SW480 (cell line): ENCODE data around the gene RNF32.

Experiments
- DNase-seq: peaks from one replicate; pipeline ENCODE4 v3.0.0-alpha.2; 2016; ENCODE audit warnings: low spot score

Gene RNF32

DNA sequence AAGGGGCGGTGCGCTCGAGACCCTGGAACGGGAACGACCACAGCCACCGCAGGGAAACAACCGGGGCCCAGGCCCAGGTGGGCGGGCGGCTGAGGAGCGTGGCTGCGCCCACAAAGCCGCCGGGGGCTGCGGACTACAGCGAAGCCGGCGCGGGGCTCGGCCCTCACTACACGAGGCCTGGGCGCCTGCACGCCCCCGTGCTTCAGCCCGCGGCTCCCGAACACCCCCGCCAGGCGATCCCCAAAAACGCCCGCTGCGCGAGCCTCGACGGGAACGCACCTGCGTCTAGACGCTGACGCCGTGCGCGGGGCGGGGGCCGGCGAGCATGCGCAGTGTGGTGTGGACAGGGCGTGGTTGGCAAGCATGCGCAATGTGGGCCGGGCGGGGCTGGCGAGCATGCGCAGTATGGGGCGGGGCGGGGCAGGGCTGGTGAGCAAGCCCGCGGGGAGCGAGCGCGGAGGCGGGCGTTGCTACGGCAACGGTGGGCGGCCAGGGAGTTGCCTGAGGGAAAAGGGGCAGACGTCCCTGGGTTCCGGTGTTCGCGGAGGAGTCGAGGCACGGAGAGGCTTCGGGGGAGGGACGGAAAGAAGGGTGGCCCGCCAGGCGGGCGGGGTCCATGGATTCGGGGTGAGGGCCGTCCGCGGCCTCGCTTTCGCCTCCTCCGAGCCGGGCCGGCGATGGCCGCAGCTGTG lies at the start of gene RNF32:
Gene RNF32, plus strand, starts transcription at position 518 of the 692 bp plus-strand sequence. CDS start 3,104 bp downstream, outside the sequence.
- peak; percentile 86 for DNase-seq

GRCh38 chr7:156592155-156592884 lies 48.3 kb upstream of the RNF32 start:
- no peak for DNase-seq

GRCh38 chr7:156594283-156595080 lies 46.1 kb upstream of the RNF32 start:
- DNase-seq = no peak

DNA sequence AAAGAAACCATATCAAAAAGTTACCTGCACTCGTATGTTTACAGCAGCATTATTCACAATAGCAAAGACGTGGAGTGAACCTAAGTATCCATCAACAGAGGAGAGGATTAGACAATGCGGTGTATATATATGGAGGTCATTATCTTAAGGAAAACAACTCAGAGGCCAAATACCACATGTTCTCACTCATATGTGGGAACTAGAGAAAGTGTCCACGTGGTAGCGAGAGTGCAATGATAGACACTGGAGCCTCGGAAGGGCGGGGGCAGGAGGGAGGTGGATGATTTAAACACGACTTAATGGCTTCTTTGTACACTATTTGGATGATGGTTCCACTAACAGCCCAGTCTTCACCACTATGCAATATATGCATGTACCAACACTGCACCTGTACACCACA lies 40.1 kb upstream of the RNF32 start:
- DNase-seq = no peak

- DNase-seq = no peak
Observed at GRCh38 chr7:156602283-156602682, 38.3 kb upstream of the RNF32 start.

DNA sequence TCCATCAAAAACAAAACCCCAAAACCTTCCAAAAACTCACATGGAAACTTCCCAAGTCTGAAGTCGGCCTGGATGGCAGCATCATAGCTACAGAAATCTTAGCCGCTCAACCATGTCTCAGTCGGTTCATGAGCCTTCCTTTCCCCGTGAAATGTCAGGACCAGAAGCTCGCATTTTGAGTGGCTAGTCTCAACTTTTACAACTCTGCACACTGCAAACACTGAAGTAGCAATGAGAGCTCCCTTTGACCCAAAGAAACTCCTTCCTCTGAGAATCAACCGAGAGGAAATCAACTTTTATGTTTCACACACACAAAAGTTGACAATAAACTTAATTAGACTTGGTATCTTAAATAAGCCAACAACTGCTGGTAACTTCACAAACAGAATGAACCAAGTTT lies 37.6 kb upstream of the RNF32 start:
- no peak for DNase-seq

DNA sequence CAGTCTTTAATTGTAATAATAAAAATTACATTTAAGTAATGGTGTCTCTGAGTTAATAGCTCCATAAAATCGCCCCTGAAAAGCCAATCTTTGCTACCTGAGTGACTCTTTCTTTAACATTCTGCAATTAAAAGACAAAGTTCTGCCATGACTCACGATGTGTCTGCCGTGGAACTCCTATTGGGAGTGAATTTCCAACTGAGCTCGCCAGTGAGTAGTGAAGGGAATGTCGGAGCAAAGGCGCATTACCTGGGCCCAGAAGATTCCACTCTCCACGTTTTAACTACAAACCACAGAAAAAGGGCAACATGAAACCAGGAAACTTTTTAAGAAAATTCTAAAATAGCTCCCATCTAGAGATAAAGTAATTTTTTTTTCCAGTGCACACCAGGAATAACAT lies 36.9 kb upstream of the RNF32 start:
- no peak for DNase-seq

GRCh38 chr7:156604311-156604710 lies 36.3 kb upstream of the RNF32 start:
- no peak for DNase-seq

- no peak for DNase-seq
Observed at GRCh38 chr7:156604836-156605695, 35.5 kb upstream of the RNF32 start.

DNA sequence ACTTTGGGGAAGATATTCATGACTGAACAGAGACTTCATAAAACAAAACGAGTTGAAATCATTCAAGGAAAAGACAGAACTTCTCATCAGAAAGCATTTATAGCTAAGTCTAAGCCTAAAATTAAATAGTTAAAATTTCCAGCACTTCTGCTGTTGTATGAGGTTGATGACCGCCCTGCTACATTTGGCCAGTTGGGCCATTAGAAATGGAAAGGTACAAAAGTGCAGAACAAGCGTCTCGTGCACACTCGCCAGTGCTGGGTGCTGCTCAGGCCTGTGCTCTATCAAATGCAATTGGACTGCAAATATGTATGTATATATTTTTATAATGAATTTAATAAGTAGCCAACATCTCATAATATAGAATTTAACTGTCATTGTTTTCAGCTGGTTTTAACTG lies 34.4 kb upstream of the RNF32 start:
- DNase-seq = no peak

- DNase-seq = no peak
Observed at GRCh38 chr7:156606691-156607331, 33.8 kb upstream of the RNF32 start.

DNA sequence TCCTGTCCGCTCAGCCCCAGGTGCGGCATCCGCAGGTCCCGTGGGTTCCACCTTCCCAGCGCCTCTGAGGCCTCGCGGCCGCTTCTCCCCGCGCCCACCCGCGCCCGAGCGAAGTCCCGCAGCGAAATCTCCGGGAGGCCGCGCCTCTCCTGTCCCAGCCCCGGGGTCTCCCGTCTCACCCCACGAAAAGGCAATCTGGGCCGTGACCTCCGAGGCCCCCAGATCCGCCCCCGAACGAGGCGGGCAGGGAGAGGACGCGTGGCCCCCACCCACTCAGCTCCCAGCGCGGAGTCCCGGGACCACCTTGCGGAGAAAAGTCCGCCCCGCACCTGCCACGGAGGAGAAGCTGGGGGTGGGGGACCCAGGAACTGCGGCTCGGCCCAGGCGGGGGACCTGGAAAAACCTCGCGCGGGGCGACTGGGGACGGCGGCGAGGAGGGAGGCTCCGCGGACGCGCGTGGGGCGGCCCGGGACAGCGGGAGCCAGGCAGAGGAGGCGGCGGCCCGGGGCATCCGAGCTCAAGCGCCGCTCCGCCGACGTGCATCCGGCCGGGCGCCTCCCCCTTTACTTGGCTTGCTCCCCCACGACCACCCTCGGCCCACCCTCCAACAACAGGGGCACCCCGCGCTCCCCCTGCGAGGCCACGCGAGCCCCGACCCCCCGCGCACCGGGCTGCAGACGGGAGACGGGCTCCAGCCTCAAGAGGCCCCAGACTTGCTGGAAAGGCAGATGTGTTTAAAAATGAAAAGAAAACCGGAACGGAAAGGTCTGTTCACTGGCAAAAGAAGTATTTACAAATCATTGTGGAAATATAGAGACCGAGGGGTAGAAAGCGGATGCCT lies 33.0 kb upstream of the RNF32 start:
- no peak for DNase-seq

- DNase-seq = no peak
Observed at GRCh38 chr7:156608173-156608478, 32.4 kb upstream of the RNF32 start.

DNA sequence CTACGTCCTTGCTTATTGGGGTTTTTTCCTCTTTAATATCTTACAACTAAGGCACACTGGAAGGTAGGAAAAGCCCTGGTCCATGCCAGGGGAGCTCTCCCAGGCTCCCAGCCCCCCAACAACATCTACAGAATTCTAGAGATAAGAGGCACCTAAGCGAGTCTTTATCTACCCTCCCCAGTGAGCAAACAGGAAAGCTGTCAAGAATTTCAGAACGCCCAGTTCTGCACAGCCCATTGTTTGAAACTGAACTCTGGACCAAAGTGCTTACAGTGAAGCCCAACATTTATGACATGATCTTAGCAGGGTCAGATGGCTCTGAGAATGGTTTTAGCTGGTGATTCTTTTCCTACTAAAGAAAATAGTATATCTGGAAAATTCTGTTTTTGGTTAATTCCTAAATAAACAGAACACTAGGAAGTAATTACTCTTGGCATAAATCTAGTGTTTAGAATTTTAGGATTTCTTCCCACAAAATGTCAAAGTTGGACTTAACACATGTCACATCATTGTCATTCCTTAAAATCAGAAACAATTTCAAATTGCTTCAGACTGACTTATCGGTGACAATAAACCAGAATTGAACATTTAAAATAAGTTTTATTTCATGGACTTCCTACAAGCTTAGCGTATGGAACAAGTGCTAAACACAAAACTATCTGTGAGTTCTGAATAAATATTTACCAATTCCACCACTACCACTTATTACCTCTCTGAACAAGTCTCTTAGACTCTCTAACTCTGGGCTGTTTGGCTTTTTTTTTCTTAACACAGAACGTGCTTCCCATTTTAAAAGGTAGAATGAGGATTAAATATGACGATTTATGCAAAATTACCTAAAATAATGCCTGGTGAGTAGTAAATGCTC lies 31.3 kb upstream of the RNF32 start:
- no peak for DNase-seq

DNA sequence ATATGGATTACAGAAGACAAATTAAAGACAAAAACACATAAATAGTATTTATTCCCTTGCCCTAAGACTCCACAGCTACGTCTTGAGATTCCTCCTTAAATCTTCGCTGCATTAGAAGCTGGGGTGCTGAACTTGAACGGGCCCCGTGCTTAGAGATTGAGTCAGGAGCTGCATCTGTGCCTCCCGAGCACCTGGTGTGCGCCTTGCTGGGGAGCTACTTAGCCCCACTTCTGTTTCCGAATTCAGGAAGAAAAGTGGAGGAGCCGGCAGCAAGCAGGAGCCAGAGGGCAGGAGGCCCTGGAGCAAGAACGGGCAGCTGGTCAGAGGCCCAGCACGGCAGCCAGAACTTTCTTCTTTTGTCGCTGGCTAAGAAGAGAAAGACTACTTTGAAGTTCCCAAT lies 30.4 kb upstream of the RNF32 start:
- no peak for DNase-seq

DNA sequence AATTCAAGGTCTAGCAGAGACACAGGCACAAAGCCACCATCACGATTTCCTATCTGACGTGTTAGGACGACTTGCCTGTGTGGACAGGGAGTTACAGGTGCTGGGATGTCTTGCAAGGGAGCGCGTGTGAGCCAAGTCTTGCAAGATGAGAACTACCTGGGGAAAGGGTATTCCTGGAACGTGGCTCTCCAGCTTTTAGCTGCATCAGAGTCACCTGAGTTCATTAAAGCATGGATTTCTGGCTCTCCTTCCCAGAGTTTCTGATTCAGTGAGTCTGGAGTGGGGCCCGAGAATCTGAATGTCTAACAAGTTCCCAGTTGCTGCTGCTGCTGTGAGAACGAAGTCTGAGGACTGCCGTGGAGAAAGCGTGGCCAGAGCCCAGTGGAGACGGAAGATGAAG lies 30.0 kb upstream of the RNF32 start:
- no peak for DNase-seq

DNA sequence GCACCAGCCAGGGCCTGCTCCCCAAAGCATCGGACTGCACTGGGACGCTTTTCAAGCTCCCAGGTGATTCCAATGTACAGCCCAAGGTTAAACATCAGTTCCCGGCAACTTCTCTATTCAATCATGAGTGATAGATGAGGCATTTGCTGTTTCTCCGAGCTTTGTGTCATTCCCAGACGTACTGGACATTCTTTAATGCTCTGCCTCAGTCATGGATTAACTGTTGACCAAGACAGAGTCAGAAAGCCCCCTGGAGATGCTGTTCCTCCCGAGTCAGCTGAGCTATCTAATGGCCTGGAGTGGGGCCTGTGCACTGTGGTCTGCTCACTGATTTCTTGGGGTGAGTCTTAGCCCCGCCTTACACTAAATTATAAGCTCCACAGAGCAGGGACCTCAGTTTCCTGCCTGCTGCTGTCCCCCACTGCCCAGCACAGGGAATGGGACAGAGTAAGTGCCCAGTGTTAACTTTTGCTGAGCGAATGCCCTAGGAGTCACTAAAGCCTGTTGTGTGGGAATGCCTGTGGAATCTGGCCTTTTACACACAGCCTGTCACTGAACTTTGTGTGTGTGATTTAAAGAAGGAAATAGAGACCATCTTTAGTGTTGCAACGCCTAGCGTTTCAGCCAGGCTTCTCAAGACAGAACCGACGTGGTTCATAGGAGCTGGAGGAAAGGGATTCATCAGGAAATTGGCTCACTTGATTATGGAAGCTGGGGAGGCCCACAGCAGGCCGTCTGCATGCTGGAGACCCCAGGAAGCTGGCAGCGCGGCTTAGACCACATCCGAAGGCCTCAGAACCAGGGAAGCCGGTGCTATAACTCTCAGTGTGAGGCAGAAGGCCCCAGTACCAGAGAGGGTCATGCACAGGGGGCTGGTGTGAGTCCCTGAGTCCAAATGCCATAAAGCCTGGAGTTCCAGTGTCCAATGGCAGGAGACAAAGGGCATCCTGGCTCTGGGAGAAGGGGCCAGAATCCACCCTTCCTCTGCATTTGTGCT lies 29.3 kb upstream of the RNF32 start:
- no peak for DNase-seq

GRCh38 chr7:156612930-156613329 lies 27.6 kb upstream of the RNF32 start:
- DNase-seq = peak; percentile 47
